Liver (tissue), 3 donors: ENCODE data around the gene ADAMTS3.

Experiments
- HNF4A ChIP-seq, 2 donors: conservative IDR thresholded peaks; 2 replicates each; pipeline ENCODE4 v1.6.1; 2016; ENCODE audit warnings: antibody characterized with exemption in 2 of 2, mild to moderate bottlenecking in 2 of 2
- JUND ChIP-seq, 2 donors: IDR thresholded peaks; 2 replicates each; pipeline ENCODE4 v1.6.1; 2016; ENCODE audit warnings: antibody characterized with exemption in 2 of 2
- NR2F2 ChIP-seq: IDR thresholded peaks from 2 replicates; pipeline ENCODE4 v1.6.1; 2016; ENCODE audit warnings: antibody characterized with exemption
- RAD21 ChIP-seq, 2 donors: IDR thresholded peaks; 2 replicates each; pipeline ENCODE4 v1.6.1; 2016; ENCODE audit warnings: antibody characterized with exemption in 2 of 2, mild to moderate bottlenecking in 2 of 2
- TAF1 ChIP-seq: conservative IDR thresholded peaks from 2 replicates; pipeline ENCODE4 v1.6.1; 2016; ENCODE audit warnings: antibody characterized with exemption, mild to moderate bottlenecking
- YY1 ChIP-seq: IDR thresholded peaks from 2 replicates; pipeline ENCODE4 v1.6.1; 2016; ENCODE audit warnings: antibody characterized with exemption, mild to moderate bottlenecking
- TF ChIP-seq, protein P1 (sequence below): IDR thresholded peaks from 2 replicates; pipeline ENCODE4 v1.6.1; 2016; ENCODE audit warnings: antibody characterized with exemption, mild to moderate bottlenecking
- TF ChIP-seq, protein P2 (sequence below): fragments of 150-350 bp; IDR thresholded peaks from 2 replicates; pipeline ENCODE4 v1.5.1; 2017; ENCODE audit warnings: improper control_type of control experiment, low read depth, low read length; ENCODE audit not compliant: missing input control
- TF ChIP-seq, protein P3 (sequence below): IDR thresholded peaks from 2 replicates; pipeline ENCODE4 v1.6.1; 2016; ENCODE audit warnings: antibody characterized with exemption
- TF ChIP-seq, protein P4 (sequence below): IDR thresholded peaks from 2 replicates; pipeline ENCODE4 v1.6.1; 2016; ENCODE audit warnings: antibody characterized with exemption
- TF ChIP-seq, protein P5 (sequence below): IDR thresholded peaks from 2 replicates; pipeline ENCODE4 v1.6.1; 2016; ENCODE audit warnings: antibody characterized with exemption
- donor health status: healthy.
- donor health status: healthy.

DNA sequence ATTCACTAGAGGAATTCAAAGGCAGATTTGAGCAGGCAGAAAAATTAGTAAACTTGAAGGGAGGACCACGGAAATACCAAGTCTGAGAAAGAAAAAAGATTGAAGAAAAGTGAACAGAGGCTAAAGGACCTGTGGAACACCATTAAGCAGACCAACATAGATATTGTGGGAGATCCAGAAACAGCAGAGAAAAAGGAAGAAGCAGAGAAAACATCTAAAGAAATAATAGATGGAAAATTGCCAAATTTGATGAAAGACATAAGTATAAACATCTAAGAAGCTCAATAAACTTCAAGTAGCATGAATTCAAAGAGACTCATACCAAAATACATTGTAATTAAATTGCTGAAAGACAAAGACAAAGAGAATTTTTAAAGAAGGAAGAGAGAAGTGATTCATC lies 31.0 kb downstream of the ADAMTS3 start:
- TF ChIP-seq, protein P1, sequence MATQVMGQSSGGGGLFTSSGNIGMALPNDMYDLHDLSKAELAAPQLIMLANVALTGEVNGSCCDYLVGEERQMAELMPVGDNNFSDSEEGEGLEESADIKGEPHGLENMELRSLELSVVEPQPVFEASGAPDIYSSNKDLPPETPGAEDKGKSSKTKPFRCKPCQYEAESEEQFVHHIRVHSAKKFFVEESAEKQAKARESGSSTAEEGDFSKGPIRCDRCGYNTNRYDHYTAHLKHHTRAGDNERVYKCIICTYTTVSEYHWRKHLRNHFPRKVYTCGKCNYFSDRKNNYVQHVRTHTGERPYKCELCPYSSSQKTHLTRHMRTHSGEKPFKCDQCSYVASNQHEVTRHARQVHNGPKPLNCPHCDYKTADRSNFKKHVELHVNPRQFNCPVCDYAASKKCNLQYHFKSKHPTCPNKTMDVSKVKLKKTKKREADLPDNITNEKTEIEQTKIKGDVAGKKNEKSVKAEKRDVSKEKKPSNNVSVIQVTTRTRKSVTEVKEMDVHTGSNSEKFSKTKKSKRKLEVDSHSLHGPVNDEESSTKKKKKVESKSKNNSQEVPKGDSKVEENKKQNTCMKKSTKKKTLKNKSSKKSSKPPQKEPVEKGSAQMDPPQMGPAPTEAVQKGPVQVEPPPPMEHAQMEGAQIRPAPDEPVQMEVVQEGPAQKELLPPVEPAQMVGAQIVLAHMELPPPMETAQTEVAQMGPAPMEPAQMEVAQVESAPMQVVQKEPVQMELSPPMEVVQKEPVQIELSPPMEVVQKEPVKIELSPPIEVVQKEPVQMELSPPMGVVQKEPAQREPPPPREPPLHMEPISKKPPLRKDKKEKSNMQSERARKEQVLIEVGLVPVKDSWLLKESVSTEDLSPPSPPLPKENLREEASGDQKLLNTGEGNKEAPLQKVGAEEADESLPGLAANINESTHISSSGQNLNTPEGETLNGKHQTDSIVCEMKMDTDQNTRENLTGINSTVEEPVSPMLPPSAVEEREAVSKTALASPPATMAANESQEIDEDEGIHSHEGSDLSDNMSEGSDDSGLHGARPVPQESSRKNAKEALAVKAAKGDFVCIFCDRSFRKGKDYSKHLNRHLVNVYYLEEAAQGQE: no peak
- TF ChIP-seq, protein P2, sequence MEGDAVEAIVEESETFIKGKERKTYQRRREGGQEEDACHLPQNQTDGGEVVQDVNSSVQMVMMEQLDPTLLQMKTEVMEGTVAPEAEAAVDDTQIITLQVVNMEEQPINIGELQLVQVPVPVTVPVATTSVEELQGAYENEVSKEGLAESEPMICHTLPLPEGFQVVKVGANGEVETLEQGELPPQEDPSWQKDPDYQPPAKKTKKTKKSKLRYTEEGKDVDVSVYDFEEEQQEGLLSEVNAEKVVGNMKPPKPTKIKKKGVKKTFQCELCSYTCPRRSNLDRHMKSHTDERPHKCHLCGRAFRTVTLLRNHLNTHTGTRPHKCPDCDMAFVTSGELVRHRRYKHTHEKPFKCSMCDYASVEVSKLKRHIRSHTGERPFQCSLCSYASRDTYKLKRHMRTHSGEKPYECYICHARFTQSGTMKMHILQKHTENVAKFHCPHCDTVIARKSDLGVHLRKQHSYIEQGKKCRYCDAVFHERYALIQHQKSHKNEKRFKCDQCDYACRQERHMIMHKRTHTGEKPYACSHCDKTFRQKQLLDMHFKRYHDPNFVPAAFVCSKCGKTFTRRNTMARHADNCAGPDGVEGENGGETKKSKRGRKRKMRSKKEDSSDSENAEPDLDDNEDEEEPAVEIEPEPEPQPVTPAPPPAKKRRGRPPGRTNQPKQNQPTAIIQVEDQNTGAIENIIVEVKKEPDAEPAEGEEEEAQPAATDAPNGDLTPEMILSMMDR: no peak
- TF ChIP-seq HNF4A (conservative IDR thresholded peaks at IDR 0.05) (no peak), NR2F2 (no peak), YY1 (no peak), TAF1 (no peak), JUND (IDR thresholded peaks at IDR 0.05) (no peak), RAD21 (IDR thresholded peaks at IDR 0.05) (no peak)
- TF ChIP-seq, protein P3, sequence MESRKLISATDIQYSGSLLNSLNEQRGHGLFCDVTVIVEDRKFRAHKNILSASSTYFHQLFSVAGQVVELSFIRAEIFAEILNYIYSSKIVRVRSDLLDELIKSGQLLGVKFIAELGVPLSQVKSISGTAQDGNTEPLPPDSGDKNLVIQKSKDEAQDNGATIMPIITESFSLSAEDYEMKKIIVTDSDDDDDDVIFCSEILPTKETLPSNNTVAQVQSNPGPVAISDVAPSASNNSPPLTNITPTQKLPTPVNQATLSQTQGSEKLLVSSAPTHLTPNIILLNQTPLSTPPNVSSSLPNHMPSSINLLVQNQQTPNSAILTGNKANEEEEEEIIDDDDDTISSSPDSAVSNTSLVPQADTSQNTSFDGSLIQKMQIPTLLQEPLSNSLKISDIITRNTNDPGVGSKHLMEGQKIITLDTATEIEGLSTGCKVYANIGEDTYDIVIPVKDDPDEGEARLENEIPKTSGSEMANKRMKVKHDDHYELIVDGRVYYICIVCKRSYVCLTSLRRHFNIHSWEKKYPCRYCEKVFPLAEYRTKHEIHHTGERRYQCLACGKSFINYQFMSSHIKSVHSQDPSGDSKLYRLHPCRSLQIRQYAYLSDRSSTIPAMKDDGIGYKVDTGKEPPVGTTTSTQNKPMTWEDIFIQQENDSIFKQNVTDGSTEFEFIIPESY: no peak
- TF ChIP-seq, protein P4, sequence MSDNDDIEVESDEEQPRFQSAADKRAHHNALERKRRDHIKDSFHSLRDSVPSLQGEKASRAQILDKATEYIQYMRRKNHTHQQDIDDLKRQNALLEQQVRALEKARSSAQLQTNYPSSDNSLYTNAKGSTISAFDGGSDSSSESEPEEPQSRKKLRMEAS: no peak
- TF ChIP-seq, protein P5, sequence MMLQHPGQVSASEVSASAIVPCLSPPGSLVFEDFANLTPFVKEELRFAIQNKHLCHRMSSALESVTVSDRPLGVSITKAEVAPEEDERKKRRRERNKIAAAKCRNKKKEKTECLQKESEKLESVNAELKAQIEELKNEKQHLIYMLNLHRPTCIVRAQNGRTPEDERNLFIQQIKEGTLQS: no peak
